ENCODE results near the gene PROC.
"Not testable (repeated sequence)": the region's sequence is repeated elsewhere in the genome, so short reads cannot be mapped to it uniquely, and the experiment has no call there.

The PROC gene

GRCh38 chr2:127428057-127428814 is 10.0 kb downstream of the PROC start:
- no peak for DNase-seq (ENCODE audit: low spot score)

DNA sequence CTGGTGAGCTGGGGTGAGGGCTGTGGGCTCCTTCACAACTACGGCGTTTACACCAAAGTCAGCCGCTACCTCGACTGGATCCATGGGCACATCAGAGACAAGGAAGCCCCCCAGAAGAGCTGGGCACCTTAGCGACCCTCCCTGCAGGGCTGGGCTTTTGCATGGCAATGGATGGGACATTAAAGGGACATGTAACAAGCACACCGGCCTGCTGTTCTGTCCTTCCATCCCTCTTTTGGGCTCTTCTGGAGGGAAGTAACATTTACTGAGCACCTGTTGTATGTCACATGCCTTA is 10.5 kb downstream of the PROC start:
- no peak for DNase-seq (ENCODE audit: low spot score)

- DNase-seq (ENCODE audit: low spot score), result no peak
These were observed 11.1 kb downstream of the PROC start for GRCh38 chr2:127429291-127429690.

GRCh38 chr2:127429844-127430425 is 11.7 kb downstream of the PROC start:
- DNase-seq (ENCODE audit: low spot score), result no peak

- no peak for DNase-seq (ENCODE audit: low spot score)
These were observed 13.3 kb downstream of the PROC start for GRCh38 chr2:127431408-127432023.

- no peak for DNase-seq (ENCODE audit: low spot score)
These were observed 16.3 kb downstream of the PROC start for GRCh38 chr2:127434515-127434914.

- no peak for DNase-seq (ENCODE audit: low spot score)
These were observed 18.8 kb downstream of the PROC start for GRCh38 chr2:127437056-127437455.

GRCh38 chr2:127437781-127438726 is 19.8 kb downstream of the PROC start:
- no peak for DNase-seq (ENCODE audit: low spot score)

- DNase-seq (ENCODE audit: low spot score), result no peak
These were observed 21.1 kb downstream of the PROC start for GRCh38 chr2:127439343-127439742.

- no peak for DNase-seq (ENCODE audit: low spot score)
These were observed 30.3 kb downstream of the PROC start for GRCh38 chr2:127448526-127448925.

DNA sequence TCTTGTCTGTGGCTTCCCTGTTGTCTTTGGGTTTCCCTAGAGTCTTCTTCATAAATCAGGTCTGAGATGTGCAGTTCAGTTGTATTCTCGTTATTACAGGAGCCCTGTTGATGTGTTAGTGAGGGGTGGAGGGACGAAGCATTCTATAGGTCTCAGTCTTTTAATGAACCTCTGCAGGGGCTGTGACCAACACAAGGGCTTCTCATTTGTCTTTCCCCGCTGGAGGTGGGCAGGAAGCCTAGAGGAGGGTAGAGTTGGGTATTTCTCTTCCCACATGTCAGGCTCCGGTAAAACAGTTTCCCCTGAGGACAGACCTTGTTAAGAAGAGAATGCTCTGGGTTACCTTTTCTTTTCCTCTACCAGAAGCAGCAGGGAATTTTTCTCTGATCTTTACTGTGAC is 31.2 kb downstream of the PROC start:
- DNase-seq (ENCODE audit: low spot score), result no peak

DNA sequence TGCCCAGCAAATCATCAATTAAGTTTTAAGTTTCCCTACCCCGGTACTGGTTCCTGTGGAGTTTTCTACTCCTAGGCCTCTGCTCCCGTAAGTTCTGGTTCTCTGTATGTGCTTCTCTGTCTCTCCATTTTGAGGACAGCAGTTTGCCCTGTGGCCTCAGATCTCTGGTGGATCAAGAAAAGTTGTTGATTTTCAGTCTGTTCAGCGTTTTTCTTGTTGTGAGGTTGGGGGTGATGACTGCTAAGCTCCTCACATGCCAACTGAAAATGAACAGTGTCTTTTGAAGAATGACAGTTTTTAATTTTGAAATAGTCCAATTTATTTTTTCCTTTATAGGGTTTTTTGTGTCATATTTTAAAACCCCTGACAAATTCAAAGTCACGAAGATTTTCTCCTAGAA is 31.7 kb downstream of the PROC start:
- no peak for DNase-seq (ENCODE audit: low spot score)

GRCh38 chr2:127451981-127452380 is 33.8 kb downstream of the PROC start:
- DNase-seq (ENCODE audit: low spot score), result no peak

- DNase-seq (ENCODE audit: low spot score), result not testable (repeated sequence)
These were observed 34.2 kb downstream of the PROC start for GRCh38 chr2:127452423-127452822.

DNA sequence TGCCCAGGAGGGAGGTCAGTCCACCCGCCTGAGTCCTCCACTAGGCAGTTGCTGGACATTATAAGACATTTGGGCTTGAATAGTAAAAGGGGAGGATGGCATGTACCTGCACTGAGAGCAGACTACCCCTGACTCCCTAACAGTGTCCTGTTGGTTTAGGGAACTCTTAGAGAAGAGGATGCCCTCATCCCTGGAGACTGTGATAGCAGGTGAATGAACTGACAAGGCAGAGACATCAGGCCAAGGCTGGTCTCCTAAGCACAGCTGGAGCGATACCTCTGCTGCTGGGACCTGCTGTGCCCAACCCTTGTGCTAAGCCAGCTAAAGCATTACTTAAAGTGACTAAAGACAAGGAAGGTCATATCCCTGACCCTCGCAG is 34.8 kb downstream of the PROC start:
- DNase-seq (ENCODE audit: low spot score), result no peak

DNA sequence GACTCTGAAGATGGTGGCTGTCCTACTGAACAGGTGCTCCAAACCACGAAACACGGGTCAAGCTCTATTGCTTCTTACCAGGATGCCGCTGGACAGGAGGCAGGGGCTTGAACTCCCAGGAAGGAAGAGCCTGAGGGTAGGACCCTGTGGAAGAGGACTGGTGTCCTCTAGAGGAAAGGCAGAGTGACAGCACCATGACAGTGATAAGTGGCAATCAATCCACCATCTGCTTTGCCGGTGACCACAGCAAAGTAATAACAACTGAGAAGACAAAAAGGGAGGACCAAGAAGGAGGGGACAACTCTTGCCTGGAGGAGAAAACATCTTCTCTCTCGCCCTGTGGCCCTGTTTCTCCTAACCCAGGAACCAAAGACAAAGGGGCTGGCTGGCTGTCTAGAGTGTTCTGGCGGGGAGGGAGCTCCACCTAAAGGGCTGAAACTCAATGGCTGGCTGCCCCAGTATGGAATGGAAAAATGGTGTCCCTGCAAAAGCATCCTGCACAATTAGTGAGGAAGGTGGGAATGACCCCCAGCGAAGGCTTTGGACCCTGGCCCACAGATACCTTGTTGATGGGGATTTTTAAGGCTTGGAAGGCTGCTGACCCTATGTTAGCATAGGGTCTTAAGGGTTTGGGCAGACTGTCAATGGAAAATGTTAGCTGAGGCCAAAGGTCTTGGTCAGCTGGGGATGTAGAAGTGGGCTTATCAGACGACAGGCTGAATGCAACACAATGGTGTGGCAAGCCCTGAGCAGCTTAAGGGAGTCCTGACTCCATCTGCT is 35.4 kb downstream of the PROC start:
- DNase-seq (ENCODE audit: low spot score), result peak; percentile 10

DNA sequence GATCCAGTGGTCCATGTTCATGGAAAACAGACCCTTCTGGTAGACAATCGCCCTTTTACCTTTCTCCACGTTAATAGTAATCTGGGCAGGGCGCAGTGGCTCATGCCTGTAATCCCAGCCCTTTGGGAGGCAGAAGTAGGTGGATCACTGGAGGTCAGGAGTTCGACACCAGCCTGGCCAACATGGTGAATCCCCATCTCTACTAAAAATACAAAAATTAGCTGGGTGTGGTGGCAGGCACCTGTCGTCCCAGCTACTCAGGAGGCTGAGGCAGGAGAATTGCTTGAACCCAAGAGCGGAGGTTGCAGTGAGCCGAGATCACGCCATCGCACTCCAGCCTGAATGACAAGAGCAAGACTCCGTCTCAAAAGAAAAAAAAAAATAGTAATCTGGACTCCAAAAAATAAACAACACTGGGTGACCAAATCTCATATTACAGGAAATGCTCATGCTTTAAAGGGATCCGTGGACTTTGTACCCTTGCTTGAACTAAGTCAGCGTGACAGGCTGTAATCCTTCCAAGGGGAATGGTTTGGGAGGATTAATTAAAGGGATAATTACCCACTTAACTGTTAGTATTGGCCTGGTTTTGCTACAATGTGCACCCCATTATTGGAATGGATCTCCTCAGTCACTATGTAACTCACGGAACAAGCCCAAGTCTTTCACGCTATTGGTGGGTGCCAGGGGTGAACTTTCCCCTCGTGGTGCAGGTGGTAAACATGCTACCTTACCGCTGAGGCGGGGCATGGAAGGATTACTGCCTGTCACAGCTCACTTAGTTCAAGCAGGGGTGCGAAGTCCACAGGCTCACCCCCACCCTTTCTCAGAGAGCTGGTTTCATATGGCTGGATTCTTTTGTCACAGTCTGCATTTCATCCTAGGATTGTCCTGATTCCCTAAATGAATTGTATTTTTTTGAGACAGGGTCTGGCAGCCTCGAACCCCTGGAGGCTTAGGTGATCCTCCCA is 36.7 kb downstream of the PROC start:
- DNase-seq (ENCODE audit: low spot score), result no peak

DNA sequence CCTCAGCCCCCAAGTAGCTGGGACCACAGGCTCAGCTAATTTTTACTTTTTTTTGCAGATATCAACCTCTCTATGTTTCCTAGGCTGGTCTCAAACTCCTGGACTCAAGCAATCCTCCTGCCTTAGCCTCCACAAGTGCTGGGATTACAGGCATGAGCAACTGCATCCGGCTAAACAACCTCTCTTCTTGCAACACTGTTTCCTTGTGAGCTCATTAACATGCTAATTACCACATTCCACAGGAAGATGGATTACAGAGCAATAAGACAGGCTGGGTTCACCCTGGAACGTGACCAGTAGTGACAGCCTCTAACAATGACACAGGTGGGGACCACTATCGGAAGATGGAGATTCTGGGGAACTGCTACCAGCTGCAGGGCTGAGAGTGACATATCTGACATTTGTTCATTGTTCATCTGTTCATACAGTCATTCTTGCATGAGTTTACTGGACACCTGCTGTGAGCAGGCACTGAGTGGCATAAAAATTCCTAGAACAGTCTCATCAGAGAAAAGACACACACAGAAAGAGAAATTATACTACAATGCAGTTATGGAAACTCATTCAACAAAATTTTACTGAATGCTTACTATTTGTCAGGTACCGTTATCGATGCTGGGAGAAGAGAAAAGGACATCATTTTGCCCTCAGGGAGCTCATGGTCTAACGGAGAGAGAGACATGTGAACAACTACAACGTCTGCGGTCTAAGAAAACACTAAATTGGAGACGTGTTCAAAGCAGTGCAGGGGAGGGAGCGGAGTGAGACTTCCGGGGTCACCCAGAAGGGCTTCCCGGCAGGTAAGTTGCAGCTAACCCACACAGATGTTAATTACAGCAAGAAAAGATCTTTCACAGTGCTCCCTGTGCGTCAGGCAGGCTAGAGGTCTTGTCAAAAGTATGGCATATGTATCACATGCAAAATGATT is 37.6 kb downstream of the PROC start:
- DNase-seq (ENCODE audit: low spot score), result no peak

DNA sequence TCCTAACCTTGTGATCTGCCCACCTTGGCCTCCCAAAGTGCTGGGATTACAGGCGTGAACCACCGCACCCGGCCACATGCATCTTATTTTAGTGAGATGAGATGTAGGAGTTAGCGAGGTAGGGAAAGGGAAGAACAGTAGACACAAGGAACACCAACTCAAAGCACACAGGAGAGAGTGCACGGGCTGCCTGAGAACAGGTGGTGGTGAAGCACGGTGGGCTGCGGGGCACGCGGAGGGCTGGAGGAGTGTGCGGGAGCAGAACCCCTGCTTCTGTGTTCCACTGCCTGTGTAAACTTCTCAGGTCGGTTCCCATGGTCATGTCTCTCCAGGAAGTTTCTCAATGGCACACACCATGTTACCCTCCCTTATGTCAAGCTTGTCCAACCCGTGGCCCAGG is 38.7 kb downstream of the PROC start:
- DNase-seq (ENCODE audit: low spot score), result no peak

- DNase-seq (ENCODE audit: low spot score), result no peak
These were observed 44.2 kb downstream of the PROC start for GRCh38 chr2:127462461-127462860.

Data from globus pallidus (tissue), 1 donor.